Left hindlimb (tissue), 1 donor: Measurements from ENCODE around the gene NAT16.
"Not testable (repeated sequence)": the region's sequence is repeated elsewhere in the genome, so short reads cannot be mapped to it uniquely, and the experiment has no call there.

Experiments used
- DNase-seq: peaks from one replicate; pipeline ENCODE4 v3.0.0-alpha.2; 2018

Gene NAT16

DNA sequence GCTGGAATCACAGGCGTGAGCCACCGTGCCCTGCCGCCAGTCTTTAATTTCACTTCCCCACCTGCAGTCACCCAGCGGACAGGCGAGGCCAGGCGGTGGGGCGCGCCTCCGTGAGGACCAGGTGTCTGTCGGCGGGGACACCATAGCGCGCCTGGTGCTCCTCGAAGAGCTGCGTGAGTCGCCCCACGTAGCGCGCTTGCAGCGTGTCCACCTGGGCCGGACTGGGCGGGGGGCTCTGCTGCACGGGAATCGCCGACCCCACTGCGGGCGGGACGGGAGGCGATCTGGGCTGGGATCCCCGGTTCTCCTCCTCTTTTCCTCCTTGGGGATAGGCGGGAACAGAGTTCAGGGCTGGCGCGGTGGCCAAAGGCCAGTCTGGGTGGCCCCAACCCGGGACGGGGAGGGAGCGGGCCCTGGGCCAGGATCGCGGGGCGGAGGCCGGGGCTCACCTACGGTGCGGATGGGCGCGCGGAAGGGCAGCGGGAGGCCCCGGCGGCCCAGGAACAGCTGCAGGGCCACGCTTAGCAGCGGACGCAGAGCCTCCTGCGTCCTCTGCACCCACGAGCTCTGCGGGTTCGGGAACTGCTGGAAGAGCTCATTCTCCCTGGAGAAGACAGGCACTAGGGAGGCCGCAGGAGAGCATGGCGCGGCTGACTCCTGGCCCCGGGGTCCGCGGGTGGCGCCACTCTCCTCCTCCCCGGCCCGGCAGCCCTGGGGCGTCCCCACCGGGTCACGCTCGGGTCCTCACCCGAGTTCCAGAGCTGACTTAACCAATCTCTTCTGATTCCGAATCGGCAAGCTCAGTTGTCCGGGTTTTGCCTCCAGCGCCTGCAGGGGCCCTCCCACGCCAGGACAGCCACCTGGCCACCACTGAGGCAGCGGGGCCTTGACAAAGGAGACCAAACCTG is 21.9 kb upstream of the NAT16 start:
- no peak for DNase-seq

GRCh38 chr7:101200862-101201599 is 20.9 kb upstream of the NAT16 start, which contains the start of gene MOGAT3:
Gene MOGAT3 (minus strand): TSS chr7:101201036. CDS start chr7:101200854, 182 bp downstream.
- no peak for DNase-seq

GRCh38 chr7:101200504-101200861 is 20.4 kb upstream of the NAT16 start:
- no peak for DNase-seq

DNA sequence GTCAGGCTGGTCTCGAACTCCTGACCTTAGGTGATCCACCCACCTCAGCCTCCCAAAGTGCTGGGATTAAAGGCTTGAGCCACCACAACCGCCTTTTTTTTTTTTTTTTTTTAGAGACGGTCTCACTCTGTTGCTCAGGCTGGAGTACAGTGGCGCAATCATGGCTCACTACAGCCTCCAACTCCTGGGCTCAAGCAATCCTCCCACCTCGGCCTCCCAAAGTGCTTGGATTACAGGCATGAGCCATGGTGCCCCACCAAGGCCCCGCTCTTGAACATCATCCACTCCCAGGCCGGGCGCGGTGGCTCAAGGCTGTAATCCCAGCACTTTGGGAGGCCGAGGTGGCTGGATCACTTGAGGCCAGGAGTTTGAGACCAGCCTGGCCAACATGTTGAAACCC is 19.4 kb upstream of the NAT16 start:
- DNase-seq = not testable (repeated sequence)

GRCh38 chr7:101198476-101198875 is 18.4 kb upstream of the NAT16 start:
- DNase-seq = no peak

DNA sequence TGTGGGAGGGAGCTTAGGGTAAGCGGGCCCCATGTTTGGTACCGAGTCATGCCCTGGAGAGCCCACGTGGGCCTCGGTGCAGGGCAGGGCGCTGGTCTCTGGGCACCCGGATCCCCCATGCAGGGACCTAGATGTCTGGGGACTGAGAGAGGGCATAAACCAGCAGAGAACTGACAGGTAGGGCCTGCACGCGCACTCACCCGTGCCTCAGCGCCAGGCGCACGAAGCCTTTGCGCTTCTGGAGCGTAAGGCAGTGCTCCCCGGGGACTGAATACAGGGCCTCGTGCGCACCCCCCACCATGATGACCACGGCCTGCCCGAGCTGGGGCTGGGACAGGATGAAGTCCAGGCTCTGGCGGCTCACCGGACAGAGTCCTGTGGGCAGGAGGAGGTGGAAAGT is 17.9 kb upstream of the NAT16 start:
- no peak for DNase-seq

- no peak for DNase-seq
Measured at GRCh38 chr7:101195884-101196283, 15.8 kb upstream of the NAT16 start.

DNA sequence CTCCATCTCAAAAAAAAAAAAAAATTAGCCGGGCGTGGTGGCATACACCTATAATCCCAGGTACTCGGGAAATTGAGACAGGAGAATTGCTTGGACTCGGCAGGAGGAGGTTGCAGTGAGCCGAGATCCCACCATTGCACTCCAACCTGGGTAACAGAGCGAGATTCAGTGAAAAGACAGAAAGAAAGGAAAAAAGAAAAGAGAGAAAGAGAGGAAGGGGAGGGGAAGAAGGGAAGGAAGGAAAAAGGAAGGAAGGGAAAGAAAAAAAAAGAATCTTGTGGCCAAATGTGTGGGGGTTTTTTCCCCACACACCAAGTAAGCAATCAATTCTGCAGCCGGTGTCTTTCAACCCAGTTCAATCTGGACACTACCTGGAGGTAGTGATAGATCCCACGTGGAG is 9.0 kb upstream of the NAT16 start:
- no peak for DNase-seq

DNA sequence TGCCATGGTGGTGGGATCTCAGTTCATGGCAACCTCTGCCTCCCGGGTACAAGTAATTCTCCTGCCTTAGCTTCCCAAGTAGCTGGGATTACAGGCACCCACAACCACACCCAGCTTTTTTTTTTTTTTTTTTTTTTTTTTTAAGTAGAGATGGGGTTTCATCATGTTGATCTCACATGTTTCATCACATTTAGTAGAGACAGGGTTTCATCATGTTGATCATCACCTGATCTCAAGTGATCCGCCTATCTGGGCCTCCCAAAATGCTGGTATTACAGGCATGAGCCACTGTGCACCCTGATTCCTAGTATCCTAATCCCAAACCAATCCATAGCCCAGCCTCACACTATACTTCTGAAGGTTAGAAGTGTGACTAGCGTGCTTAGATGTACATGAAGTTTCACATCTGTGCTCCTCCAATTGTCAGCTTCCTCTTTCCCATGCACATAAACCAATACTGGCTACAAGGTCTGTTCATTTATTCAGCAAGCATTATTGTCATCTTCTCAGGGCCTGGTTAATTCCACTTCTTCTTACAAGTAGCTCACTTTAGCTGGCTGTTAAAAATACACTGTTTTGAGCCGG is 6.8 kb upstream of the NAT16 start:
- DNase-seq = no peak

- no peak for DNase-seq
Measured at GRCh38 chr7:101186194-101186593, 6.1 kb upstream of the NAT16 start.

DNA sequence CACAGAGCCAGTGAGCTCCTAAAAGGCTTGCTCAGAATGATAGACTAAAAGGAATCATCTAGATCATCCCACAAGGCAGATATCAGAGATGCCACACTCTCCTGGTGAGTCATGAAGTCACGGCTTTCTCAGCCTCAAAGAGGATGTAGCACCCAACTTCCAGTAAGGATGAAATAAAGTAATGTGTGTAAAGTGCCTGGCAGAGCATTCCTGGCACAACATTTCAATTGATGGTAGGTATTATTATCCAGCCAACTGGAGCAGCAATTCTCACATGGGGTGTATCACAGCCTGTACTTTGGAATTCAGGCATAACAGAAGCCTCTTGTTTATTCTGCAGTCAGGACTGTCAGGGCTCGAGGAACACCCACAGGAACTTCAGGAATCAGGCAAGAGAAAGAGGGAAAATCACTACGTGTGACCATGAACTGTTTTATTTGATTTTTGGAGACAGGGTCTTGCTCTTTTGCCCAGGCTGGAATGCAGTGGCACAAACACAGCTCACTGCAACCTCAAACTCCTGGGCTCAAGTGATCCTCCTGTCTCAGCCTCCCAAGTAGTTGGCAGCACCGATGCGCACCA is 5.3 kb upstream of the NAT16 start:
- no peak for DNase-seq

DNA sequence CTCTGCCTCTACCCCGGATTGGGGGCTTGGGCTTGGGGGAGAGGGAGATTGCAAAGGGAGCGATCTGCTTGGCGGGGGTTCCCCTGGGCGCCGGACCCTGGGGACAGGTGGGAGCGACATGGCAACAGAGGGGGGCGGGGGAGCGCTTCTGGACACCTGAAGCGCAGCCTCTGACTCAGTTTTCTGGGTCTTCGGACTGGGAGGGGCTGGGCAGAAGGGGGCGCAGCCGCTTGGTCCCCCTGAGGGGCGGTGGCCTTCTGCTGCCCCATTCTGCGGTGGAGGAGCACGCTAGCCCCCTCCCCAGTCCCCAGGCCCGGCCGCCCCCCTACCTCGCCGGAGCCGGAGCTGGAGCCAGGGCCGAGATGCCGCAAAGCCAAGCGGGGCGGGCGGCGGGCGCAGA is 380 bp downstream of the NAT16 start:
- no peak for DNase-seq

DNA sequence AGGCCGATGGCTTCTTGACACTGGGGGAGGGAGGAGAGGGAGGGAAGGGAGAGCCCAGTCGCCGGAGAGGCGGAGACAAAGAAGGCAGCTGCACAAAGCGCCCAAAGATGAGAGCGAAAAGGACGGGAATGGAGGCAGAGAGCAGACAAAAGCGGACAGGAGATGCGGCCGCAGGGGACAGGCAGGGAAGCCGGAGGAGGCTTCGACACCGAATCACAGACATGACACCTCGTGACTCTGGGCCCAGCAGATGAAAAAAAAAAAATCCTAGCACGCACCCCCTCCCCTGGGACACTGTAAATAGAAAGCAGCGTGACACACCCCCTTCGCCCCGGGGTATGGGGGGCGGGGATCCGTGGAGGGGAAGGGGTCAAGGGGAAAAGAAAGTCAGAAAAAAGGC is 976 bp downstream of the NAT16 start:
- no peak for DNase-seq

GRCh38 chr7:101177644-101178043 is 2.4 kb downstream of the NAT16 start:
- DNase-seq = no peak

DNA sequence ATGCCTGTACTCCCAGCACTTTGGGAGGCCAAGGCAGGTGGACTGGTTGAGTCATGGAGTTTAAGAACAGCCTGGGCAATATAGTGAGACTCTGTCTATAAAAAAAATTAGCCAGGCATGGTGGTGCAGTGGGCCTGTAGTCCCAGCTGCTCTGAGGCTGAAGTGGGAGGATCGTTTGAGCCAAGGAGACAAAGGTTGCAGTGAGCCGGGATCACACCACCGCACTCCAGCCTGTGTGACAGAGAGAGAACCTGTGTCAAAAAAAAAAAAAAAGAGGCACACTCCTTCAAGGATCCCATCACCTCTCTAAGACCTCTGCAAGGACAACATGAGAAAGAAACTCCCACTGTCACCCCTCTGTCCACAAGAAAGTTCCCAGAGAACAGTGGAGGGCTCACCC is 4.4 kb downstream of the NAT16 start:
- no peak for DNase-seq

- no peak for DNase-seq
Measured at GRCh38 chr7:101174322-101174854, 5.7 kb downstream of the NAT16 start.

DNA sequence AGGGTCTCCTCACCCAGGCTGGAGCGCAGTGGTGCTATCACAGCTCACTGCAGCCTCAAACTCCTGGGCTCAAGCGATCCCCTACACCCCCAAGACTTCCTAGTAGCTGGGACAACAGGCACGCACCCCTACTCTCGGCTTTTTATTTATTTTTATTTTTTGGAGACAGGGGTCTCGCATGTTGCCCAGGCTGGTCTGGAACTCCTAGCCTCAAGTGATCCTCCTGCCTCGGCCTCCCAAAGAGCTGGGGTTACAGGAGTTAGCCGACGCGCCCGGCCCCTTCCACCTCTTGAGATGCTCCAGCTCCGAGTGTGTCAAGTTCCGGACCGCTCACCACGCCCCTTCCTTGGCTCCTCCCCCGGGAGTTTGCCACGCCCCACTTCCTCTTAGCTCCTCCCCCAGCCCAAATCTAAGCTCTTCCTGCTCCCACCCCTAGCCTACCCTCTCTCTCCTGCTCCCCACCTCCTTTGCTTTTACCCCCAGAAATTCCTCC is 6.3 kb downstream of the NAT16 start:
- no peak for DNase-seq

- no peak for DNase-seq
Measured at GRCh38 chr7:101172854-101173751, 7.0 kb downstream of the NAT16 start.

GRCh38 chr7:101172005-101172853 is 7.9 kb downstream of the NAT16 start:
- no peak for DNase-seq

GRCh38 chr7:101171442-101171837 is 8.7 kb downstream of the NAT16 start:
- no peak for DNase-seq
